ENCODE measurements around the gene CEP192.

CEP192 gene

DNA sequence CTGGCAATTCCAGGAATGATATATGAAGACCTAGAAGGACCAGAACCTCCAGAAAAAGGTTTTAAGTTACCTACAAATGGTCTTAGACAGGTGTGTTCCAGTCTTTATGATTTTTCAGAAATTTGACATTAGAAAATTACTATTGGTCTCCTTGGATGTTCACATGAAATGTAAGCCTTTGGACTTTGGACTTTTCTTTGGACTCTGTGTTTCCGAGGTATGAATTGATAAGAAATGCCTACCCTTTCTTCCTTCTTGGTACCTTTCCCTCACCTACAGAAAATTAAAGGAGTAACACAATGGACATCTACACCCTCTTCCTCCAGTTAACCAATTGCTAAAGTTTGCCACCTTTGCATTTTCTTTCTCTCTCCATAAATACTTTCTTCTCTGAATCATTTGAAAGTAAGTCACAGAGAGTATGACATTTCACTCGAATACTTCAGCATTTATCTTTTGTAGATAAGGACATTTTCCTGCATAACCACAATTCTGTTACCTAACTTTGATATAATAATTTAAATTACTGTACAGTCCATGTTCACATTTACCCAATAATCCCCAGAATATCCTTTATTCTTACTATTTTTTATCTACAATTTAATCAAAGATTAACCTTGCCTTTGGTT is 26.2 kb downstream of the CEP192 start:
- no peaks in the 10 kb centered on the region for H3K27me3 ChIP-seq (ENCODE audit: control insufficient read depth, insufficient read depth, low read length)
- H3K4me1 ChIP-seq (ENCODE audit: control insufficient read depth, insufficient read depth, low read length) = no peaks in the 10 kb centered on the region
- no peak overlapping the region for H3K9ac ChIP-seq (ENCODE audit: low read depth, low read length)
- H3K4me3 ChIP-seq (ENCODE audit: low read depth, low read length) = no peak overlapping the region
- no peaks in the 10 kb centered on the region for H3K9me3 ChIP-seq (ENCODE audit: control insufficient read depth, insufficient read depth, low read length)
- H3K36me3 ChIP-seq (ENCODE audit: control insufficient read depth, insufficient read depth, low read length) = peaks cover 18% of the 10 kb centered on the region

DNA sequence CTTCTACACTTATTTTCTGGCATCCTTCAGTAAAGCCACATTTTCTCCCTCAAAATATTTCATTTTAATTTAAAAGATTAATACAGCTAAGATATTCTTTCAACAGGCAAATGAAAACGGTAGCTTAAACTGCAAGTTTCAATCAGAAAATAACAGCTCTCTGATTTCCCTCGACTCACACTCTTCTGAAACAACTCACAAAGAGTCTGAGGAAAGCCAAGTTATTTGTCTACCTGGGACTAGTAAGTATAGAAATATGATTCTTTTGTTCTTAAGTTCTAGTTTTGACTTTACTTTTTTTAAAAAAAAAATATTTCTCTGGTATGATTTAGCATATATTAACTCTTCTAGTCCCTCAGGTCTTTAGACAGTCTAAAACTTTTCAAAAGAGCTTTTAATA is 27.2 kb downstream of the CEP192 start:
- Histone ChIP-seq H3K9ac (ENCODE audit: low read depth, low read length) (no peak overlapping the region), H3K4me3 (ENCODE audit: low read depth, low read length) (no peak overlapping the region), H3K9me3 (ENCODE audit: control insufficient read depth, insufficient read depth, low read length) (no peaks in the 10 kb centered on the region), H3K4me1 (ENCODE audit: control insufficient read depth, insufficient read depth, low read length) (no peaks in the 10 kb centered on the region), H3K27me3 (ENCODE audit: control insufficient read depth, insufficient read depth, low read length) (no peaks in the 10 kb centered on the region), H3K36me3 (ENCODE audit: control insufficient read depth, insufficient read depth, low read length) (peaks cover 18% of the 10 kb centered on the region)

DNA sequence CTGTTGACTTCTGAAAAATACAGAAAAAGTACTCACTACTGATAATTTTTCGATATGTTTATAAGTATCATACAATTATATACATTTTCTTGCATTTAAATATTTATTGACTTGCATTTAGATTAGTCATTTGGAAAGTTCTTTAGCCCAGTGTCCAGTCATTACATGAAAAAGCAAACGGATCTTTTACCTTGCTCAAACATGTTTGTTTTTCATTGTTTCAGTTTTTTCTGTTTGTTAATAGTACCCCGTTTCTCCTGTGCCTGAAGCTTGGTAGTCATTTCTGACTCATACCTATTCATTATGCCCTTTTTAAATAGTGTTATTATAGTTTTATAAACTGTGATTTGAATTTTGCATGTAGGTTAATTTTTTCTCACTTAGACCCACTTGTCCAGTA is 28.1 kb downstream of the CEP192 start:
- Histone ChIP-seq H3K9me3 (ENCODE audit: control insufficient read depth, insufficient read depth, low read length) (no peaks in the 10 kb centered on the region), H3K4me1 (ENCODE audit: control insufficient read depth, insufficient read depth, low read length) (no peaks in the 10 kb centered on the region), H3K4me3 (ENCODE audit: low read depth, low read length) (no peak overlapping the region), H3K36me3 (ENCODE audit: control insufficient read depth, insufficient read depth, low read length) (peaks cover 14% of the 10 kb centered on the region), H3K9ac (ENCODE audit: low read depth, low read length) (no peak overlapping the region), H3K27me3 (ENCODE audit: control insufficient read depth, insufficient read depth, low read length) (no peaks in the 10 kb centered on the region)

DNA sequence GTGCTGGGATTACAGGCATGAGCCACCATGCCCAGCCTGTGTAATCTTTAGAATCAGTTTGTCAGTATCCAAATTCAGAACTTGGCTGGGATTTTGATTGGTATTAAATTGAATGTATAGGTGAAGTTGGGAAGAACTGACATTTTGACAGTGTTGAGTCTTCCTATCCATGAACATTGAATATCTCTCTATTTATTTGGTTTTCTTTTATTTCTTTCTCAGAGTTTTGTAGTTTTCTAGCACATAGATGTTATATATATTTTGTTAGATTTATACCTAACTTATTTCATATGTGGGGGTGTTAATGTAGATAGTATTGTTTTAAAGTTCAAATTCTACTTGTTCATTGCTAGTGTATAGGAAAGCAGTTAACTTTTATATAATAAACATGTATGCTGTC is 31.5 kb downstream of the CEP192 start:
- Histone ChIP-seq H3K9ac (ENCODE audit: low read depth, low read length) (no peak overlapping the region), H3K36me3 (ENCODE audit: control insufficient read depth, insufficient read depth, low read length) (no peaks in the 10 kb centered on the region), H3K4me3 (ENCODE audit: low read depth, low read length) (no peak overlapping the region)

DNA sequence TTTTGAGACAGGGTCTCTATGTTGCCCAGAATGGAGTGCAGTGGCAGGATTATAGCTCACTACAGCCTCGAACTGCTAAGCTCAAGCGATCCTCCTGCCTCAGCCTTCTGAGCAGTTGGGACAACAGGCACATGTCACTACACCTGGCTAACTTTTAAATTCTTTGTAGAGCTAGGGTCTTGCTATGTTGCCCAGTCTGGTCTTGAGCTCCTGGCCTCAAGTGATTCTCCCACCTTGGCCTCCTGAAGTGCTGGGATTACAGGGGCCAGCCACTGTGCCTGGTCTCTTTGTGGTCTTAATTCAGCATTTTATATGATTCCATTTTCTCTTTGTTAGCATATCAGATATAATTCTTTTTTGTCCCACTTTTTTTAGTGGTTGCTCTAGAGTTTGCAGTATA is 34.1 kb downstream of the CEP192 start:
- Histone ChIP-seq H3K36me3 (ENCODE audit: control insufficient read depth, insufficient read depth, low read length) (no peaks in the 10 kb centered on the region), H3K9me3 (ENCODE audit: control insufficient read depth, insufficient read depth, low read length) (no peaks in the 10 kb centered on the region), H3K4me1 (ENCODE audit: control insufficient read depth, insufficient read depth, low read length) (no peaks in the 10 kb centered on the region), H3K27me3 (ENCODE audit: control insufficient read depth, insufficient read depth, low read length) (no peaks in the 10 kb centered on the region), H3K4me3 (ENCODE audit: low read depth, low read length) (no peak overlapping the region), H3K9ac (ENCODE audit: low read depth, low read length) (no peak overlapping the region)

More for the DNA sequence above, 31.5 kb downstream of the CEP192 start:
- Histone ChIP-seq H3K4me1 (ENCODE audit: control insufficient read depth, insufficient read depth, low read length) (no peaks in the 10 kb centered on the region), H3K27me3 (ENCODE audit: control insufficient read depth, insufficient read depth, low read length) (no peaks in the 10 kb centered on the region), H3K9me3 (ENCODE audit: control insufficient read depth, insufficient read depth, low read length) (no peaks in the 10 kb centered on the region)

DNA sequence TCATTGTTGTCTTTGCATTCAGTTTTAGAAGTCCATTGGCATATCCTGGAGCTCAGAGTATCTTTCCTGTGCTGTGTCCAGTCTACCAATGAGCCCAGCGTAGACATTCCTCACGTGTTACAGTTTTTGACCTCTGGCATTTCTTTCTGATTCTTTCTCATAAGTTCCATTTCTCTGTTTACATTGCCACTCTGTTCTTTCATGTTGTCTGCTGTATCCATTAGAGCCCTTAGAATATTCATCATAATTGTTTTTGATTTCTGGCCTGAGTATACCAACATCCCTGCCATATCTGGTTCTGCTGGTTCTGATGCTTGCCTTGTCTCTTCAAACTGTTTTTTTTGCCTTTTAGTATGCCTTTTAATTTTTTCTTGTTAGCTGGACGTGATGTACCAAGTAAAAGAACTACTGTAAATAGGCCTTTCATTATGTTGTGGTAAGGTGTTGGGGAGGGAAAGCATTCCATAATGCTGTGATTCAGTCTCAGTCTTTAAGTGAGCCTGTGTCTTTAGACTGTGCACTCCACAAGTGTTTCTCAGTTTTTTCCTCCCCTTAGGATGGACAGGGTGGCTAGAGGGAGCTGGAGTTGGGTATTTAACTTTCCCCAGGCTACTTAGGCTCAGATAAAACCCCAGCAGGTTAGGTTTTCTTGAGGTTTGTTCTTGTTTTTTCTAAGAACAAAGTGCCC is 35.6 kb downstream of the CEP192 start:
- Histone ChIP-seq H3K4me1 (ENCODE audit: control insufficient read depth, insufficient read depth, low read length) (no peaks in the 10 kb centered on the region), H3K9ac (ENCODE audit: low read depth, low read length) (no peak overlapping the region), H3K9me3 (ENCODE audit: control insufficient read depth, insufficient read depth, low read length) (no peaks in the 10 kb centered on the region), H3K4me3 (ENCODE audit: low read depth, low read length) (no peak overlapping the region), H3K36me3 (ENCODE audit: control insufficient read depth, insufficient read depth, low read length) (no peaks in the 10 kb centered on the region), H3K27me3 (ENCODE audit: control insufficient read depth, insufficient read depth, low read length) (no peaks in the 10 kb centered on the region)

DNA sequence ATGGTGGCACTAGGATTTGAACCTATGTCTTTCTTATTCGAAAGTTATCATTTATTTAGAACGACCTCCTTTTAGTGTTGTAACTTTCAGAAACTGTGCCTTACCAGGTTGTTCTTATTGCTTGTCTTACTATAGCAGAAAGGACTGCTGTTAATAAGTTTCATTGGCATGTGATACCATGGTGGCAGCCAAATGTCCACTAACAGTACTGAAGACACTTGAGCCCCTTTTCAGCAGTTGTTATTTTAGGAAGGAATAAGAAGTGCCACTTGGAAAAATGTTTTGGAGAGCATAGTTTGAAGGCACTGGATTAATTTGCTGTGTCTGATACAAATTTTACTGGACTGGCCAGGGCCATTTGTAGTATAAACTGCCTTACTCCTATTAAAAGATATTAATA is 37.7 kb downstream of the CEP192 start:
- Histone ChIP-seq H3K9me3 (ENCODE audit: control insufficient read depth, insufficient read depth, low read length) (no peaks in the 10 kb centered on the region), H3K36me3 (ENCODE audit: control insufficient read depth, insufficient read depth, low read length) (no peaks in the 10 kb centered on the region)

DNA sequence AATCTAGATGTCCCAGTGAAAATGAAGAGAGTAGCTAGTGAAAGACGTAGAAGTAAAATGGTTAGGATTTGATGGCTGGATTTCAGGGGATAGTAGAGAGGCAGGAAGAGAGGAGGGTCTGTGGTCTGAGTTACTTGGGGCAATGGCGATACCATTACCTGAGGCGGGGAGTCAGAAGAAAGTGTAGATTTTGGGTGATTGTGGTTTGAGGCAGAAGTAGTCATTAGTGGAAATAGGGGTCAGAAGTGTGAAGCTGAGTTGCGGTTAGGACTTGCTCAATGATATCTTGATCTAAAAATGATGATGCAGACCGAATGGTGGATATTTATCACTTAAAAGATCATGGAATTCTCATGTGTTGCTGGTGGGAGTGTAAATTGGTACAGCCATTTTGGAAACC is 41.0 kb downstream of the CEP192 start:
- H3K4me1 ChIP-seq (ENCODE audit: control insufficient read depth, insufficient read depth, low read length) = no peaks in the 10 kb centered on the region
- no peak overlapping the region for H3K9ac ChIP-seq (ENCODE audit: low read depth, low read length)
- no peaks in the 10 kb centered on the region for H3K9me3 ChIP-seq (ENCODE audit: control insufficient read depth, insufficient read depth, low read length)
- peaks cover 5% of the 10 kb centered on the region for H3K36me3 ChIP-seq (ENCODE audit: control insufficient read depth, insufficient read depth, low read length)
- H3K27me3 ChIP-seq (ENCODE audit: control insufficient read depth, insufficient read depth, low read length) = no peaks in the 10 kb centered on the region
- H3K4me3 ChIP-seq (ENCODE audit: low read depth, low read length) = no peak overlapping the region

More for the DNA sequence above, 37.7 kb downstream of the CEP192 start:
- H3K4me1 ChIP-seq (ENCODE audit: control insufficient read depth, insufficient read depth, low read length) = no peaks in the 10 kb centered on the region
- H3K9ac ChIP-seq (ENCODE audit: low read depth, low read length) = no peak overlapping the region
- H3K27me3 ChIP-seq (ENCODE audit: control insufficient read depth, insufficient read depth, low read length) = no peaks in the 10 kb centered on the region
- no peak overlapping the region for H3K4me3 ChIP-seq (ENCODE audit: low read depth, low read length)

DNA sequence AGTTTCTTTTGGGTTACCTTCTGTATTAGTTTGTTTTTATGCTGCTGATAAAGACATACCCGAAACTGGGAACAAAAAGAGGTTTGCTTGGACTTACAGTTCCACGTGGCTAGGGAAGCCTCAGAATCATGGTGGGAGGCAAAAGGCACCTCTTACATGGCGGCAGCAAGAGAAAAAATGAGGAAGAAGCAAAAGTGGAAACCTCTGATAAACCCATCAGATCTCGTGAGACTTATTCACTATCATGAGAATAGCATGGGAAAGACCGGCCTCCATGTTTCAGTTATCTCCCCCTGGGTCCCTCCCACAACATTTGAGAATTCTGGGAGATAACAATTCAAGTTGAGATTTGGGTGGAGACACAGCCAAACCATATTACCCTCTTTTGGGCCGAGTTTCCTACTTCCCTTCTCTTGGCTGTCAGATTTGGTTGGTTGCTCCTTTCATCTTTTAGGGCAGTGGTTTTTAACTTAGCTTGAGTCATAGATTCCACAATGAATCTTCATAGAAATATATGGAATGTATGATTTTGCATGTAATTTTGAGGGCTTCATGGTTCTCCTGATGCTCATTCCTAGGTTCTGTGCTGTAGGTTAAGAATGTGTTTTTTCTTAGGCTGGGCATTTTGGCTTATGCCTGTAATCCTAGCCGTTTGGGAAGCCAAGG is 44.2 kb downstream of the CEP192 start:
- Histone ChIP-seq H3K9me3 (ENCODE audit: control insufficient read depth, insufficient read depth, low read length) (no peaks in the 10 kb centered on the region), H3K27me3 (ENCODE audit: control insufficient read depth, insufficient read depth, low read length) (no peaks in the 10 kb centered on the region), H3K4me1 (ENCODE audit: control insufficient read depth, insufficient read depth, low read length) (no peaks in the 10 kb centered on the region), H3K4me3 (ENCODE audit: low read depth, low read length) (no peak overlapping the region), H3K9ac (ENCODE audit: low read depth, low read length) (no peak overlapping the region), H3K36me3 (ENCODE audit: control insufficient read depth, insufficient read depth, low read length) (peaks cover 5% of the 10 kb centered on the region)

DNA sequence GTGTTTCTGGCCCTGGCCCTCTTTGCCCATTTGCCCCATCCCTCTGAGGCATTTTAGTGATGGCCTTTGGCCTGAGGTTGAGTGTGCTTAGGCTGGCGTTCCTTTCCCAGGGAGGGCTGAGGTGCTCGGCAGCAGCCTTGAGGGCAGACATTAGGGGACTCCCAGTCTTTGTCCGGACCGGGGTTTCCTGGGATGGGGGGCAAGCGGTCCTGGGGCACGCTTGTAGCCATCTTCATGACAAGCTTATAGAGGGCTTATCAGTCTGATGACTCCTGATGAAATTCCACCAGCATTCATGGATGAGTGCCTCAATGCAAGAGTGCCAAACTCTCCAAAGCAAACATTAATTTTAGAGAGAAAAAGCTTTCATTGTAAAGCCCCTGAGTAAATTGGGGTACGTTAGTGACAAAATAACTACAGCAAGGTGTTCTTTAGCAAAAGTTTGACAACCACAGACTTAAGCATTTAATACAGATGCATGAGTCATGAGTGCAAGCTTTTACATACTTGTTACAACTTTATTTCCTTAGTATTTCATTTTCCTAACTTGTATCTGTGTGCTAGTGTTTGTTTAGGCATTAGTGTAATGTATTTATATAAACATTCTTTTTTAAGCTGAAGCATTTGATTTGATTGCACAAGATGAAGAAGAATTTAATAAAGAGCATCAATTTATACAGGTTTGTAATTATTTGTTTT is 45.6 kb downstream of the CEP192 start:
- no peaks in the 10 kb centered on the region for H3K4me1 ChIP-seq (ENCODE audit: control insufficient read depth, insufficient read depth, low read length)
- peaks cover 5% of the 10 kb centered on the region for H3K36me3 ChIP-seq (ENCODE audit: control insufficient read depth, insufficient read depth, low read length)
- no peaks in the 10 kb centered on the region for H3K9me3 ChIP-seq (ENCODE audit: control insufficient read depth, insufficient read depth, low read length)
- H3K4me3 ChIP-seq (ENCODE audit: low read depth, low read length) = no peak overlapping the region
- no peaks in the 10 kb centered on the region for H3K27me3 ChIP-seq (ENCODE audit: control insufficient read depth, insufficient read depth, low read length)
- no peak overlapping the region for H3K9ac ChIP-seq (ENCODE audit: low read depth, low read length)

DNA sequence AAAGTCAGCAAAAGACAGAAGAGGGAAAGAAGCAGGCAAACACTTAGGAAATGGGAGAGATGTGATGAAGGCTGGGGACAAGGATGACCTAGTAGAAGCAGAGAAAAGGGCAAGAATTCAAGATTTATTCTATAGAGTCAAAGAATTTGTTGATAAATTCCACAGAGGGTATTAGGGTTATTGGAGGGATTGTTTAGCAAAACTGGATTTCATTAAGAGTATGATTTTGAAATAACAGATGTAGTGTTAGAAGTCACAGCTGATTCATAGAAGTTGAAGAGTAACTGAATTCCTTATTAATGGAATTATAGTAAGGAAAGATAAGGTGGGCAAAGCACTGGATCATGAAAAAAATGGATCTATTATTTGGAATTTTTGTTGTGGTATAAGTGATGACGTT is 48.6 kb downstream of the CEP192 start:
- Histone ChIP-seq H3K4me1 (ENCODE audit: control insufficient read depth, insufficient read depth, low read length) (no peaks in the 10 kb centered on the region), H3K9me3 (ENCODE audit: control insufficient read depth, insufficient read depth, low read length) (no peaks in the 10 kb centered on the region), H3K4me3 (ENCODE audit: low read depth, low read length) (no peak overlapping the region), H3K36me3 (ENCODE audit: control insufficient read depth, insufficient read depth, low read length) (peaks cover 5% of the 10 kb centered on the region), H3K9ac (ENCODE audit: low read depth, low read length) (no peak overlapping the region), H3K27me3 (ENCODE audit: control insufficient read depth, insufficient read depth, low read length) (no peaks in the 10 kb centered on the region)
